RPMI8226 (cell line): ENCODE results near the gene SLC5A10.
"Not testable (repeated sequence)": the region's sequence is repeated elsewhere in the genome, so short reads cannot be mapped to it uniquely, and the experiment has no call there.

Experiments used
- DNase-seq: peaks from one replicate; pipeline ENCODE4 v3.0.0-alpha.2; 2015

The SLC5A10 gene

DNA sequence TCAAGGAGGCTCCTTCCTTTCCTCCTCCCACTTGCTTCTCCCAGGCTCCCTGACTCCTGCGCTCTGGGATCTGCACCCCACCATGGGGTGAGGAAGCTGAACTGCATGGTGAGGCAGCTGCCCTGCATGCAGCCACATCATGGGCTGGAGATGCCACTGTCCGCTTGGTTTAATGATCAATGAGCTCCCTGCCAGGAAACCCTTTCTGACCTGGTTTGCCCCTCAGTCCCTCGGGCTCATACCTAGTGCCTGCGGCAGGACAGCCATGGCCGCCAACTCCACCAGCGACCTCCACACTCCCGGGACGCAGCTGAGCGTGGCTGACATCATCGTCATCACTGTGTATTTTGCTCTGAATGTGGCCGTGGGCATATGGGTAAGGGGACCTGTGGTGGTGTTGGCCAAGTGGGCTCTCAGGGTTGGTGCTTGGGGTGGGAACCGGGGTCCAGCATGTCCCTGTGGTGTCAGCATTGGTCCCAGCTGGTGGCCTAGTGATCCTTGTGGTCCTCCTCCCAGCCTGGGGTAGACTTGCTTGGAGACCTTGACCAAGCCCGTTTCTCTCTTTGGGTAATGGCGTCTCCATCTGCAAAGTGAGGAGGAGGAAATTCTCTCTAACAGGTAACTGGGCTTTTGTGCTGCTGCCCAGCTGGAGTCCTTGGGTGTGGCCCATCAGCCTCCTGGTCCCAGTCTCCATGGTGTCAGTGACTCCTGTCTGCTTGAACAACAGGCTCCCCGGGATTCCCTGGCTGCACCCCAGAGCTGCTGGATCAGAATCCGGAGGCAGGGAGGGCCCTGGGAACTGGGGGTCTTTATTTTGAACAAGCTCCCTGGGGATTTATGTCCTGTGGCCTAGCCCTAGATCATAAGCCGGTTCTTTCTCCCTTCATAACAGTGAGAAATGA, at the start of gene SLC5A10:
Gene SLC5A10 (plus strand): TSS at position 225 of the 902 bp plus-strand sequence. CDS start 41 bp downstream, at position 266.
- DNase-seq = no peak

DNA sequence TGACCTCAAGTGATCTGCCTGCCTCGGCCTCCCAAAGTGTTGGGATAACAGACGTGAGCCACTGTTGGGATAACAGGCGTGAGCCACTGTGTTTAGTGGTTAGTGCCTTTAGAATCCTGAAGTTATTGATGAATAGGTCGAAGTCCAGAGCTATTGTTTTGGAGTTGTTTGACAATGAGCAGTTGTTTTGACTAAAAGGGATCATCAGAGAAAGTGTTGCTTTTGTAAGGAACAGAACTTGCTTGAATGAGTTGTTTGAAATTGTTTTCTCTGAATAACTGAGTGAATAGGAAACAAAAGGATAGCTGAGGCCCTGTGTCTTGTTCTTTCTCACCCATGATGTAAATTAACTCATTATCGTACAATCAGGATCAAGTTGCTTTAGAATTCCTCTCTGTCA, 47.5 kb upstream of the SLC5A10 start:
- no peak for DNase-seq

DNA sequence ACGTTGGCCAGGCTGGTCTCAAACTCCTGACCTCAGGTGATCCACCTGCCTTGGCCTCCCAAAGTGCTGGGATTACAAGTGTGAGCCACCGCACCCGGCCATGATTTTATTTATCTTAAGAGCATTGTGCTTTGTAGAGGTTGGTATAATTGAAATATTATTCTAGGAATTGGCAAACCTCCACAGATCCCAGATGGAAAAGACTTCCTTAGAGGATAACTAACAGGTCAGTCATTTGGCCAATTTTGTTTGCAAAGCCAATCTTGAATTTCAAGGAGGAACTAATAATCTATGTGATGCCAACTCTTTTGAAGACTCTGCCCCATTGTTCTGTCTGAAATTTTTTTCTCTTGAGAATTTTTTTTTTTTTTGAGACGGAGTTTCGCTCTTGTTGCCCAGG, 46.7 kb upstream of the SLC5A10 start:
- DNase-seq = no peak

DNA sequence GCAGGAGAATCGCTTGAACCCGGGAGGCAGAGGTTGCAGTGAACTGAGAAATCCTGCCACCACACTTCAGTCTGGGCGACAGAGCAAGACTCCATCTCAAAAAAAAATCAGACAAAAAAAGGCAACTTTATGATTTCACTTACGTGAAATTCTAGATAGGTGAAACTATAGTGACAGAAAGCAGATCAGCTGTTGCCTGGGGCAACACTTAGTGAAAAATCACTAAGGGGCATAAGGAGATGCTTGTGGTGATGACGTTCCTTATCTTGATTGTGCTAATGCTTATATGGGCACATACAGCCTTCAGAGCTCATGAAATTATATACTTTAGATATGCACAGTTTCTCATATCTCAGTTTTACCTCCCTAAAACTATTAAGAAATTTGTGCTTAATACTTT, 41.6 kb upstream of the SLC5A10 start:
- DNase-seq = no peak

DNA sequence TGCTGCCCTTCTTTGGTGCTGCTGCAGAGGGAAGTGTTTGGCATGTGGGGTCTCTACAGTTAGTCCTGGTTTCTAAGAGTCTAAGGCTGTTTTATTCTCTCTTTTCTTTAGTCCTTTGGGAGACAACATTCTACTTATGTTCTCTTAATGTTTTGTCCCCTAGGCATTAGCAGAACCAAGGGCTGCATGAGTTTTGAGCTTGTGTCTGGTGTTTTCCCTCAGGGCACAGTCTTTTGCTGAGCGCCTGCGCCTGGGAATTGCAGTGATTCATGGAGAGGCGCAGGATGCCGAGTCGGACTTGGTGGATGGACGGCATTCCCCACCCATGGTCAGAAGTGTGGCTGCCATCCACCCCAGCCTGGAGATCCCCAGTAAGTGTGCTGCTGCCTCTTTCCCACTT, 41.1 kb upstream of the SLC5A10 start:
- DNase-seq = no peak

DNA sequence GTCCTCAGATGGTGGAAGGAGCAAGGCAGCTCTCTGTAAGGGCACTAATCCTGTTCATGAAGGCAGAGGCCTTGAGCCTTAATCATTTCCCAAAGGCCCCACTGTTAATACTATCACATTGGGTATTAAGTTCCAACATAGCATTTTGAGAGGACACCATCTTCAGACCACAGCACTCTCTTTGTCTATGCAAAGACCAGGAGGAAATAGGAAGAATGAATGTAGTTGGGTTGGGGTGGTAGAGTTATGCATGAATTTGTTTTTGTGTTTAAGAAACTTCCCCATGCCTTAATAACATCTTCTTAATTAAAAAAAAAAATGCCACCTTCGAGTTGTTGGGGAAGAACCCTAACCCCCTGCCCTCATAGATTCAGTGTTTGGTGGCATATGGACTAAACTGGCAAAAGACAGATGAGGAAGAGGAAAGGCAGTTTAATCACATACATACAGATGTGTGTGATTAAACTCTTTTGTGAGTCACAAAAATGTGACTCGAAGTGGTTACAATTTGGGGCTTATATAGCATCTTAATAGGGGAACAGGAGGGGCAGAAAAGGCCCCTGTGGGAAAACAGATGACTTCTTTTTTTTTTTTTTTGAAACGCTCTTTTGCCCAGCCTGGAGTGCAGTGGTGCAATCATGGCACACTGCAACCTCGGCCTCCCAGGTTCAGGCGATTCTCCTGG, 35.0 kb upstream of the SLC5A10 start:
- no peak for DNase-seq

DNA sequence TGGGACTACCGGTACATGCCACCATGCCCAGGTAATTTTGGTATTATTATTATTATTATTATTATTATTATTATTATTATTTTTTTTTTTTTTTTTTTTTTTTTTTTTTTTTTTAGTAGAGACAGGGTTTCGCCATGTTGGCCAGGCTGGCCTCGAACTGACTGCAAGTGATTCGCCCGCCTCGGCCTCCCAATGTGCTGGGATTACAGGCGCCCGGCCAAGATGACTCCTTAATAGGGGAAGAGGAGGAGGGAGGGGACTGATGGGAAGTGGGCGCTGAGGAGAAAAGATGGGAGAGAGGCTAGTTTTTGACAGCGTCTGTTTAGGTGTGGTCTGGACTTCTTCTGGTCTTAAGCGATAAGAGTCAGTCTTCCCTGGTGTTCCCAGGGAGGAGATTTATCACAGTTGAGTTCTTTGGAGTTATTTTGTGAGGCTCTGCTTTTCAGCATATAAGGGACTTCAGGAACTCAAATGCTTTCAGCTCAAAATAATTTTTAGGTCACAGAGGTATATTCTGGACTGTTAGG, 34.4 kb upstream of the SLC5A10 start:
- DNase-seq = no peak

DNA sequence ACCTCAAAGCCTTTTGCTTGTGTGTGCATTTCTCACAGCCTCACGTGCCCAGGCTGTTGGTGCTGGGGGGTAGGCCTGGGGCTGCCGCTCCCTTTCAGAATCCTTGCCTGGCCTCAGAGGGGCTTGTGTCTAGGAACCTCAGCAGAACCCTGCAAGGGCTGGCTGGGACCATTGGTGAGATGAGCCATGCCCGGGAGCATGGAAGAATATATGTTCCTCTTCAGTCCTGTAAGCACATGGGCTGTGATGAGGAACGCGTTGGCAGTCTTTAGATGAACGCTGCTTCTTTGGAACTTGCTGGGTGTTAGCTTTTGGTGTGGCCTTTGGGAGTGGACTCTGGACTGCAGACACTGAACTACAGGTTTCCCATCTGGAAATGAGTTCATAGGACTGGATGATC, 32.0 kb upstream of the SLC5A10 start:
- DNase-seq = peak; percentile 5

DNA sequence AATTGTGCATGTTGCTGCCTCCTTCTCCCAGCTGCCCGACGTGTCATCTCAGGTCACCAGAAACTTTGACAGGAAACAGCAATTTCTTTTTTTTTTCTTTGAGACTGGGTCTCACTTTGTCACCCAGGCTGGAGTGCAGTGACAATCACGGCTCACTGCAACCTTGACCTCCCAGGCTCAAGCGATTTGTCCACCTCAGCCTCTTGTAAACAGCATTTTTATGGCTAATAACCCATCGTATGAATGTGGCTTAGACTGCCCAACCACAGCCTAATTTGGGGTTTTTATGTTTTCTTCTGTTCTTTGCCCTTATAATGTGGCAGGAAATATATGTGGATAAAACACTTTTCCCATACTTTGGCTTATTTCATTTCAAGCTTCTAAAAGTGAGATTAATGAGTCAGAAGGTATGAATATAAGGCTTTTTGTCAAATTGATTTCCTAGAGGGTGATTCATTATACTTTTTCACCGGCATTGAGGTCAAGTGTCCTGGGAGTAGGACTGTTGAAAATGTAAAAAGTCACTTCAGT, 31.0 kb upstream of the SLC5A10 start:
- DNase-seq = peak; percentile 58

DNA sequence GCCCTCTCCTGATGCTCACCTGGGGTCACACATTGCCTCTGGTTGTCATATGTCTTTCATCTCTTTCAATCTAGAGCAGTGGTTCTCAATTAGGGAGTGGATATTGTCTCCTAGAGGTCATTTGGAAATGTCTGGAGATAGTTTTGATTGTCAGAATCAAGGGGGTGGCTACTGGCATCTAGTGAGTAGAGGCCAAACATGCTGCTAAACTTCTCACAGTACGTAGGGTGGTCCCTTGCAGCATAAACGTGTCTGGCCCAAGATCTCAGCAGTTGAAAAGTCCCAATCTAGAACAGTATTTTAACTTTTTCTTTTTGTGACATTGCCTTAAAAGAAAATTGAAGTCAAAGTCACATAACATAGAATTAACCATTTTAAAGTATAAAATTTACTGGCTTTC, 30.5 kb upstream of the SLC5A10 start:
- DNase-seq = no peak

DNA sequence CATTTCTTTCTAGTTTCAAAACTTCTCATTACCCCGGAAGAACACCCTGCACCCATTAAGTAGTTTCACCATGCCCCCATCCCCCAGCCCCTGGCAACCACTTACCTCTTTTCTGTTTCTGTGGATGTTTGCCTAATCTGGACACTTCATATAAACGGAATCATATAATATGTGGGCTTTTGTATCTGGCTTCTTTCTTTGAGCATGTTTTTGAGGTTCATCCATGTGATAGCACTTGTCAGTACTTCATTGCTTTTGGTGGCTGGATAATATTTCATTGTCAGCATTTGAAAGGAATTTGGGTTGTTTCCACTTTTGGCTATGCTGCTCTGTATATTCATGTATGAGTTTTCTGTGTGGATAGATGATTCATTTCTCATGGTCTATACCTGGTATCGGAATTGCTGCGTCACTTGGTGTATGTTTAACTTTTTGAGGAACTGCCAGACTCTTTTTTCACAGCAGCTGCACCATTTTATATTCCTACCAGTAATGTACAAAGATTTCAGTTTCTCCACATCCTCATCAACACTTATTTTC, 30.0 kb upstream of the SLC5A10 start:
- peak; percentile 72 for DNase-seq

DNA sequence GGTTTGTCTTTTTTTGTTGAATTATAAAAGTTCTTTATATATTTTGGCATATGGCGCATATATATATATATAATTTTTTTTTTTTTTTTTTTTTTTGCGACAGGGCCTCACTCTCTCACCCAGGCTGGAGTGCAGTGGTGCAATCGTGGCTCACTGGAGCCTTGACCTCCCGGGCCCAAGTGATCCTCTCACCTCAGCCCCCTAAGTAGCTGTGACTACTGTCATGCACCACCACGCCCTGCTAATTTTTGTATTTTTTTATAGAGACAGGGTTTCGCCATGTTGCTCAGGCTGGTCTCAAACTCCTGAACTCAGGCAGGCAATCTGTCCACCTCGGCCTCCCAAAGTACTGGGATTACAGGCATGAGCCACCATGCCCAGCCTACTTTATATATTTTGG, 29.4 kb upstream of the SLC5A10 start:
- DNase-seq = not testable (repeated sequence)

DNA sequence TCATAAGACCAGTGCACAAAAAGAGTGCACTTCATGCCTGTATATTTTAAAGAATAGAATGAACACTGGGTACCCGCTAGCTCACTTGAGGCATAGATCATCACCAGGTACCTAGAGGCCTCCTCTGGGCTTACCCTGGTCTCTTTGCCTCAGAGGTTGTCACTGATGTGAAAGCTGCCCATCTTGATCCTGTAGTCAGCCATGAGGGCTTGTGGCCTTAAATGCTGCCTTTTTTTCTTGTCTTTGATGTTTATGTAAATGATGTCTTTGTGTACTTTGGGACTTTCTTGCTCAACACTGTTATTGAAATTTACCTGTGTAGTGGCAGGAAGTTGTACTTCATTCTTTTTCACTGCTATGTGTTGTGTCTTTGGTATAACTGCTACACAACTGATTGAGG, 26.8 kb upstream of the SLC5A10 start:
- DNase-seq = no peak

DNA sequence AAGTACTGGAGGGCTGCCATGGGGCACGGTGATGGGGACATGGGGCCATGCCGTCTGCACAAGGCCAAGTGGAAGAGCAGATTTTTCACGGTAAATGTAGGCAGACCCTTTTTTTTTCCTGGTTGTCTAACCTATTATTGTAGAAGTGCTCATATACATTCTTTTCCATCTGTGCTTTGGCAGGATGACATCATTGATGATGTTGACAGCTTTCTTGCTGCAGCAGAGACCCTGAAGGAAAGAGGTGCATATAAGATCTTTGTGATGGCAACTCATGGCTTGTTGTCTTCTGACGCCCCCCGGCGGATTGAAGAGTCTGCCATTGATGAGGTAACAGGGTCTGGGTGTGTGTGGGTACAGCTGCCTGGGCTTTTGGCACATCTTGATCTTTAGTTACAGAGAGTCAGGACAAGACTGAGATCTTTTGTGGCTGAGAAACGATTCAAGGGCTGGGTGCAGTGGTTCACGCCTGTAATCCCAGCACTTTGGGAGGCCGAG, 23.3 kb upstream of the SLC5A10 start:
- DNase-seq = no peak

DNA sequence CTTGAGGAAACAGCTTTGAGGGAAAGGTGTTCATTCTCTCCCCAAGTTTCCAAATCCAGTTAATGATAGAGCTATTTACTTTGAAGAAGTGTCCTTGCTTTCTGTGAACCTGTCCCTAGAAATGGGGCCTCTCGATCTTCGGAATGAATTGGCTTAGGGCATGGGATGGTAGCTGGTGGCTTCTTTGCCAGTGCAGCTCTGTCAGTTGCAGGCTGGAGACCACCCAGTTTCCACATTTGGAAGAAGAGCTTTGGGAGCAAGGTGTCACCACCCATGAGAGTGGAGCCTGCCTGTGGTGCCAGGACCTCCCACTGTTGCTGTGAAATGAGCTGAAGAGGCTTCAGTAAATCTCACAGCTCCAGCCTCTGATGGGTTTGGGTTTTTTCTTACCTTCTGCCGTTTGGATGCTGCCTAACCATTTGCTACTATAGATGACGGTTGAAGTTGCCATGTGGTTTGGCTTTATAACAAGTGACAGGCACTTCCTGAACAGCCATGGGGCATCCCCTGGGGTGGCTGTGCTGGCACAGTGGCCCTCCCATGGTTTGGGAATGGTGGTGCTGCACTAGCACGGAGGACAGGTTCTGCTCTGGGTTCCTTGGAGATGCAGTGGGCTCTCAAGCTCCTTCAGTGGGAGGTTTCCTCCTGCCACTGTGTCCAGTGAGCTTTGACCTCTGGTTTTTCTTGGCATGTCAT, 19.5 kb upstream of the SLC5A10 start:
- no peak for DNase-seq

DNA sequence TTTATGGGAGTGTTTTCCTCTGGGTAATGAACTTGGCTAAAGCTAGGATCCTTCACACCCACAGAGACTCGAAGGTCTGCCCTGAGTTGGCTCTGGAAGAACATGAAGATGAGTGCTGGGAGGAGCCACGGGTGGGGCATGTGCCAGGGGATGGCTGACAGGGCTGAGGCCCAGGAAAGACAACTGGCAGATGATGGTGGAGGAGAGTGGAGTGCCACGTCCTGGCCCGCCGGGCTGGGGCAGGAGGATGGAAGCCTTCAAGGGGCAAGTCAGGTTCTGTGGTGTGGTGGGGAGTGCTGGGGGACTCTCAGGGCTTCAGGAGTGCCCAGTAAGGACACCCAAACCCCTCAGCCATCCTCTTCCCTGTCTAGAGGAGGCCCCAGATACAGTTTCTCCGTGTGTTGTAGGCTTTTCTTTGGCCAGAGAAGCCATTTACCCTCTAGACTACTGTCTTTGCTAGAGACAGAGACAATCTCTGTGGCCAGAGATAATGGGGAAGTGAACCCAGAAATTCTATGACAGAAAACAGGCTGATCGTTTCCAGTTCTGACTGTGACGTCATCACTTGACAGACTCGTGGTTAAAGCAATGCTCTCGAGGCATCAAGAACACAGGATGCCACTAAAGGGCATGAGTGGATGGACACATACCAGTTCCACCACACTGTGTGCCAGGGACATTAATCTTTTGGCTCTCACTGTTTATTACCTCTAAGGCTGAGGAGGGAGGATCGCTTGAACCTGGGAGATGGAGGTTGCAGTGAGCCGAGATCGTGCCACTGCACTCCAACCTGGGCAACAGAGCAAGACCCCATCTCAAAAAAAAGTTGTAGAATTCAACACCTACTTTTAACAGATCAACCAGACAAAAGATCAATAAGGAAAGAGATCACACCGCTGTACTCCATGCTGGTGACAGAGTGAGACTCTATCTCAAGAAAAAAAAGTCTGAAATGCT, 18.6 kb upstream of the SLC5A10 start:
- no peak for DNase-seq

DNA sequence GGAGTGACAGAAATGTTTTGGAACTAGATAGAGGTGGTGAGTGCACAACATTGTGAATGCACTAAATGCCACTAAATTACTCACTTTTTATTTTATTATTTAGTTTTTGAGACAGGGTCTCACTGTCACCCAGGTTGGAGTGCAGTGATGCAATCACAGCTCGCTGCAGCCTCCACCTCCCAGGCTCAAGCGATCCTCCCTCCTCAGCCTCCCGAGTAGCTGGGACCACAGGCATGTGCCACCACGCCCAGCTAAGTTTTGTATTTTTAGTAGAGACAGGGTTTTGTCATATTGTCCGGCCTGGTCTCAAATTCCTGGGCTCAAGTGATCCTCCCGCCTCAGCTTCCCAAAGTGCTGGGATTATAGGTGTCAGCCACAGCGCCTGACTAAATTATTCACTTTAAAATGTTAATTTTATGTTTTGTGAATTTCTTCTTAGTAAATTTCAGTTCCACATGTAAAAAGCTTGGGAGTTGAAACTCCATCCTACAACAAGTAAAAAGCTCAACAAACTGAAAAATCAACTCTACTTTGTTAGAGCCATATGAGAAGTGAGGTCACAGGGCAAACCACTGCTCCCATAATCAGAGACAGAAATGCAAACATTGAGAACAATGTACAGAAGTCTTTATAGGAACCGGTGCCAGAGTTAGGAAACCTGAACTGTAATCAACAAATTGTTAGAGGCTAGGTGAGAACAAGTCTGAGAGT, 13.8 kb upstream of the SLC5A10 start:
- no peak for DNase-seq

DNA sequence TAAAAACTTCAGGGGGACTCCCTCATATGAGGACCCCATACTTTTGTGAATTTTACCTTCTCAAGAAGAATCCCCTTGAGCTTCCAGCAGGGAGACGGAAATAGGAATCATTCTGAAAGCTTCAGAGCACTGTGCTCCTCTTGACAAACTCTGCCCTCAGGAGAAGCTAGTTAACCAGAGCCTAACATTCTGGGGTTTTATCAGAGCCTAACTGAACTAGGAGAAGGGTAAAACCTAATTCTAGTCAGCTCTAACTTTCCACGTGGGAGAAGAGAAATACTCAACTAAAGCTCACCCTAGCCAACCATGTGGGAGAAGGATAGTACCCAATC, 13.3 kb upstream of the SLC5A10 start:
- no peak for DNase-seq

DNA sequence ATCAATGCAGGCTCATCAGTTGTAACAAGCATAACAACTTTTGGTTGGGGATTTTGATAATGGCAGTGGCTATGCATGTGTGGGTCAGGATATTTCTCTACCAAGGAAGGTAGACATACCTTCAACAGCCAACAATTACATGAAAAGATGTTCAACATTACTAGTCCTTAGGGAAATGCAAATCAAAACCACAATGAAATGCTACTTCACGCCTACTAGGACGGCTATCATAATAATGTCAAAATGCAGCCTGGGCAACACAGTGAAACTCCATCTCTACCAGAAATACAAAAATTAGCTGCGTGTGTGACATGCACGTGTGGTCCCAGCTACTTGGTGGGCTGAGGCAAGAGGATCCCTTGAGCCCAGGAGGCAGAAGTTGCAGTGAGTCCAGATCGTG, 7.3 kb upstream of the SLC5A10 start:
- no peak for DNase-seq

DNA sequence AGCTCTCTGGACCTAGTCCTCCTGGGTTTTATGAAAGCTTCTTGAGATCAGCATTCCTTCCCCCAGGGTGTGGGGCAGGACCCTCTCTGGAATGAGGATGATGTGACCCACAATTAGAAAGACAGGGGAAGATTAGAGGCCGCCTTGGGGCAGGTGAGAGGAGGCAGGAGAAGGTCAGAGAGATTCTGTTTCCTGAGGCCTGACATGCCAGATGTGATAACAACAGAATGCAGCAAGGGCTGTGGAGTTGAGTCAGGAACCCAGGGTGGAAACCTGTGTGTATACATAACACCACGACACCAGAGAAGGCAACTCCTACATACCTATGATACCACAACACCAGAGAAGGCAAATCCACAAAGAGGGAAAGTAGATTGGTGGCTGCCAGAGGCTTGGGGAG, 5.4 kb upstream of the SLC5A10 start:
- DNase-seq = no peak

DNA sequence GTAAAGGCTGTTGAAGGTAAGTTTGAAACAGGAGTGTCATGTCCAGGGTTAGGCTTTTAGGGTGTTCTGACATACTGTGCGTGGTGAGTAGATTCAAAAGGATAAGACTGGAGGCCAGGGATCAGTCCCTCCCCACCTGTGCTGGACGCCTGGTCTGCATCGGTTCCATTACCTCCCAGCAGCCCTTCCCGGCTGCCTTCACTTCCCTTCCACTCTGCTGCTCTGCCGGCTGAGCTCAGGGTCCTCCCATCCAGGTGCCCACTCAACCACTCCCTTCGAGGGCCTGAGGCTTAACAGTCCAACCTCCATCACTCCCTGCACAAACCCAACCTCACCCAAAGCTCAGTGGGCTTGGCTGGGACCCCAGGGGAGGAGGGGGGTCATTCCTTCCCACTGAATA, 4.1 kb upstream of the SLC5A10 start:
- no peak for DNase-seq
